ENCODE data around the gene MYF5.
"Not testable (repeated sequence)": the region's sequence is repeated elsewhere in the genome, so short reads cannot be mapped to it uniquely, and the experiment has no call there.

The MYF5 gene

DNA sequence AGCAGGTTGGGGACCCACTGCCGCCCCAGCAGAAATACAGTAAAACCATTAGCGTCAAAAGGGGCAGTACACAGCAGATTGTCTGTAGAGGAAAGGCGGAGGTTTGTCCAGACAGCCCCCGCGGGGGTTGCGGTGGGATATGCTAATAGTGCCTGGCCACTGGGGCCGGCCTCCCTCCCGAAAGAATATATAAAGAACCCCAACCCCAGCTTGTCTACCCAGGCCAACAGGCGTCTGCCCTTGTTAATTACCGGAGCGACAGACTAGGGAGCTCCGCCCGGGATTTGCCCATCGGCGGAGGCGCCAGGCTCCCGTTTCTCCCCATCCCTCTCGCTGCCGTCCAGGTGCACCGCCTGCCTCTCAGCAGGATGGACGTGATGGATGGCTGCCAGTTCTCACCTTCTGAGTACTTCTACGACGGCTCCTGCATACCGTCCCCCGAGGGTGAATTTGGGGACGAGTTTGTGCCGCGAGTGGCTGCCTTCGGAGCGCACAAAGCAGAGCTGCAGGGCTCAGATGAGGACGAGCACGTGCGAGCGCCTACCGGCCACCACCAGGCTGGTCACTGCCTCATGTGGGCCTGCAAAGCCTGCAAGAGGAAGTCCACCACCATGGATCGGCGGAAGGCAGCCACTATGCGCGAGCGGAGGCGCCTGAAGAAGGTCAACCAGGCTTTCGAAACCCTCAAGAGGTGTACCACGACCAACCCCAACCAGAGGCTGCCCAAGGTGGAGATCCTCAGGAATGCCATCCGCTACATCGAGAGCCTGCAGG lies at the start of gene MYF5:
MYF5 (plus strand) TSS at position 217 of the 774 bp plus-strand sequence; CDS start at position 369, 152 bp downstream.
- DNase-seq = no peak

DNA sequence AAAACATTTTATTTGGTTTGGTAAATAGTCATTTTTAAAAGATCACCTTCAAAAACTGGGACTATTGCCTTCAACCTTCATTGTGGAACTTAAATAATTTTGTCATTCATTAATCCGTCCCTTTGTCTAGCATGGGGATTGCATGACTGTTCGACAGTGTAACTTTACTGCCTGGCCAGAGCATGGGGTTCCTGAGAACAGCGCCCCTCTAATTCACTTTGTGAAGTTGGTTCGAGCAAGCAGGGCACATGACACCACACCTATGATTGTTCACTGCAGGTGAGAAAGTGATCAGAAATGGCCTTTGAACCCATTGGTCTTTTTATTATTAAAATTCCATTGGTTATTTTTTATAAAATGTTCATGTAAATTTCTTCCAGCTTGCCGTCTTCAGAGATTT lies 46.5 kb upstream of the MYF5 start:
- no peak for DNase-seq

DNA sequence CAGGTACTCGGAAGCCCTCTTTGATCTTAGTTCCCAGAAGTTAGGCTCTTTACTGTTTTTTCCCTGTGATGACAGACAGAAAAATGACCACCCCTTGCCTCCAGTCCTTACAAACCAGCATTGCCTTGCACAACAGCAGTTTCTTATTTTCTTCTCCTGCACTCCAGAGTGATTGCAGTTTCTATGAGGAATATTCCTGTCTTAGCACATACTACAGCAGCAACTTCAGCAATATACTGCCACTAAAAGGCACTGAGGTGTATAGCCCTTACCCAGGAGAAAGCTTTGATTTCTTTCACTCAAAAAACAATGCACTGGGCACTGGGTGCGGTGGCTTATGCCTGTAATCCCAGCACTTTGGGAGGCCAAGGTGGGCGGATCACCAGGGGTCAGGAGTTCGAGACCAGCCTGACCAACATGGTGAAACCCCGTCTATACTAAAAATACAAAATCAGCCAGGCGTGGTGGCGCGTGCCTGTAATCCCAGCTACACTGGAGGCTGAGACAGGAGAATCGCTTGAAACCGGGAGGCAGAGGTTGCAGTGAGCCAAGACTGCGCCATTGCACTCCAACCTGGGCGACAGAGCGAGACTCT lies 40.6 kb upstream of the MYF5 start:
- not testable (repeated sequence) for DNase-seq

DNA sequence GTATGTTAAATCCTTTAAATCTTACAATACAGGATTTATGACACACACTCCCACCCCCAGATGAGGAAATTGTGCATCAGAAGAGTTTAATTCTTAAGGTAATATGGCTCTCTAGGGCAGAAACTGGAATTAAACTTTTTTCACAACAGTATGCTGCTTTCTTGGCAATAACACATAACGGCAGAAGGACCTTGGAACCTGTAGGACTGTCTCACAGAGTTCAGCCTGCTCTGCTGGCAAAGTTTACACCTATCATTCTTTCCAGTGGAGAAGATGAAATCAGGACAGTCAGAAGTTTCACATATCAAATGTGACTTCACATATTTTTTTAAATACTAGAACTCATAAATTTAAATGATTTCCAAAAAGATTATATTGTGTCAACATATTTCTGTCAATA lies 39.9 kb upstream of the MYF5 start:
- no peak for DNase-seq

DNA sequence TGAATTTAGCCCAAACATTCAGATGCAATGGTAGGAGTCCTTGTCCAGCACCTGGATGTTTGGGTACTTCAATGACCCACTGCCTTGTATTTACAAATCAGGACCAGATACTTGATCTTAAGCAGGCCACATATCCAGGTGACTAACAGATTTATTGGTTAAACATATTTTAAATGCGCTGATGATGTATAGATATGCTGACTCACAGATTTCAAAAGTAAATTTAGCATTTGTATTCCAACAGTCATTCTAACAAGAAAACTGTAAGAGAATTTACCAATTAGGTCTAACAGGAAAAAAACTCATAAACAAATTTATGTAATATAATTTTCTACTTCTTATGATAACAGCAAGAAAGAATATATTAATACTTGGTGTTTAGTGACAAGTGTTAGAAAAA lies 38.7 kb upstream of the MYF5 start:
- DNase-seq = no peak

DNA sequence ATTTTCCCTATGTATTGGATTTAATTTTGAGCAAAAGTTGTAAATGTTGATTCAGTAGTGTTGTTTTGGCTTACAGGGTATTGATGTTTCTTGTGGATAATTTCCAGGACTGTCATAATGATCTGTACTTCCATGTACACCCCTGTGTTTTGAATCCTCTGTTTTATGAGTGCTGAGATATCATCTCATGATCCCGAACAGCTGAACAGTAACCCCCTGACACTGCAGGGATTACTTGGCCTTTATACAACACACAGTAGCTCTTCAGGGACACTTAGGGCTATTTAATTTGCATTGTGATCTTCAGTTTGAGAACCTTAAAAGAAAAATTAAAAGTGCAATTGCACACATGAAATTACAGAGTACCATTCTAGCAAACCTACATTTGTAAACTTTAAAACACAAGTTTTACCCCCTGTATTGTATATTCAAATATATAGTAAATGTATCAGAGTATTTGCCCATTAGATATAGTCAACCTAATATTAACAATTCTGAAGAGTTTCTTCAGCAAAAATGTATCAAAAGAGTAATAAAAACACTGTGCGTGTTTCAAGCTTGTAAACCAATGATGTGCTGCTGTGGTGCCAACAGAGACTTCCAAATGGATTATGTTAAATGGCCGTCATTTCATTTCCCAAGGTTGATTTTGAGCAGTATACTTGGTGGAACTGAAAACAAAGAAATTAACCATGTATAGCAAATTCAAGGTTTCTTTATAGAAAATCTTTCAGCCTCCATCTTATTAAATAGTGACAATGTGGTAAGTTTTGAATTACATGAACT lies 37.2 kb upstream of the MYF5 start:
- DNase-seq = no peak

DNA sequence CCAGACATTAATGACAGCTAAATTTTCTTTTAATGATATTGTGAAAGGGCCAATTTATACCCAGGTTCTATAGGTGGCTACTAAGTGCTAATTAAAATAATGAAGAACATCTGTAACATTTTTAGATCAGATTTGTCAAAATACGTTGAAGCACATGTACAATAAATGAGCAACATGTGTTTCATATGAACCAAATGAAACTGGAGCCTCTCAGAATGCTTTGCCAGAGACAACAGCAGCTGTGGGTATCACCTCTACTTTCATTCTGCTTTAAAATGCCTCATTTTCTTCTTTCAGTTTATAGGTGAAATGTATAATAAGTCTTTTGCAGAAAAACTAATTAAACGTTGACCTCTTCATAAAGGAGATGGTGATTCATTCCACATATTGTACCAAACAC lies 35.4 kb upstream of the MYF5 start:
- DNase-seq = no peak

DNA sequence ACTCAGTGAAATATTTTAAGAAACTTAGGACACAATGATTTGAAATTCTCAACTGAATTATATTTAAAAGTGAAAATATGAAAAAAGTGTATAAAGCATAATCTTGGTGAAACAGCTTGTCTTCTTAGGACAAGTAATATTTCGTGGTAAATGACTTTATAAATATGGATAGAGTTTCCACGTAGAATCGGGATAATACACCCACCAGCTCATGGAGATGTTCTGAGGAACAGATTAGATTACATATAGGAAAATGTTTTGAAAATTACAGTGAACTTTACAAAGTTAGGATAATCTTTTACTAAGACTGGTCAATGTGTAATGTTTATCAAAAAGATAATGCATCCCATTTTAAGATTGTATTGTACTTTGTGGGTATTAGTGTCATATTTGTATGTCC lies 34.9 kb upstream of the MYF5 start:
- DNase-seq = no peak

DNA sequence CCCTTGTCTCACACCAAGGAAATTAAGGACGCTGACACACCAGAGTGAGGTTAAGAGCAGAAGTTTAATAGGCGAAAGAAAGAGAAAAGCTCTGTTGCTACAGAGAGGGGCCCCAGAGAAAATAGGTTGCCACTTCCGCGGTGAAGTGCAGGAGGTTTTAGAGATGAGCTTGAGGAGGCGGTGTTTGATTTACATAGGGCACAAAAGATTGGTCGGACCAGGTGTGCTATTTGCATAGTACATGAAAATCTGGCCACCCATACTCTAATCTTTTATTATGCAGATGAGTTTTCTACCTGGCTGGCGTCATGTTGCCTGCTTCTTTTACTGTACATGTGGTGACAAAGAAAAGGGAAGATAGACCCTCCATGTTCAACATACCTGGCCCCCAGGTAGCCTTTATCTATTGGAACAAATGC lies 32.6 kb upstream of the MYF5 start:
- DNase-seq = no peak

DNA sequence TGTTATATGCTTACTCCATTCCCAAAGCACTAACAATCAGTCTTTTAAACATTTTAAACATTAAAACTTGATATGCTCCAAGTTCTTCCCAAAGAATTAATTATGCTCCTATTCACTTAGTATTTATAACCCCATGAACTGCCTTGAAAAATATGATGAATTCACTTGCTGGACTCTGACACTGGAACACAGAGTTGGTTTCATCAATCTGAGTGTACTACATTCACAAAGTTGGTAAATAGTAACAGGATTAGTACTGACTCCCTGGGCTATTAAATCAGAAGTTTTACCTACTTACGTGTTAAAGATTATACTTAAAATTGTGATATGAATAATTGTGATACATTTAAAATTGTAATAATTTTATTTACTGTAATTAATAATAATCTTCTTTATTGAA lies 26.6 kb upstream of the MYF5 start:
- no peak for DNase-seq

DNA sequence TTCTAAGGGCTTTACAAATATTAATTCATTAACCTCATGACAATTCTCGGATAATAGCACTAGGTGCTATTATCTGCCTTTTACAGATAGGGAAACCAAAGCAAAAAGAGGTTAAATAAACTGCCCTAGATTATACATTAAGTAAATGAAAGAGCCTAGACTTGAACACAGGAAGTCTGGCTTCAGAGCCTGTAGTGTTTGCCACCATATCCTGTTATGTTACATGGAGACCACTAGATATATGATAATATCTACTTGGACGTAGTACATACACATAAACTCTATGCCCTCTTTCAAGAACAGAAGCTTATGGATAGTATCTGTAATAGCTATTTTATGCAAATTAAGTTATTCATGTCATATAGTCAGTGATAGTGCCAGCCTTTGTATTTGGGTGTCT lies 26.2 kb upstream of the MYF5 start:
- DNase-seq = no peak

DNA sequence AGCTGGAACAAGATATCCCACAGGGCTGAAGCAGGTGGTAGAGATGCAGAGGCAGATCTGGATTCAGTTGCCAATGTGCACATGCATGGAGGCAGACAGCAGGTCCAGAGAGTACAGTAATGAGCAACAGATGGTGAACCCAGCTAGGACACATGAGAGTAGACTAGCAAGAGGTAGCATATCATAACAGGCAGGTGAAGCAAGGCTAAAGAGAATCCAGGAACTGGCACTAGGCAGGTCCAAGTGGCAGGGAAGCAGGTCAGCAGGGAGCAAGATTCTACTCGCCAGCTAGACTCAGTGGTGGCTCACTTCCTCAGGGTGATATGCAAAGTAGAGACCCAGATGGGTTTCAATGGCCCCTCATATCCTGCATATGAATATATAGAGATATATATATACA lies 24.6 kb upstream of the MYF5 start:
- no peak for DNase-seq

DNA sequence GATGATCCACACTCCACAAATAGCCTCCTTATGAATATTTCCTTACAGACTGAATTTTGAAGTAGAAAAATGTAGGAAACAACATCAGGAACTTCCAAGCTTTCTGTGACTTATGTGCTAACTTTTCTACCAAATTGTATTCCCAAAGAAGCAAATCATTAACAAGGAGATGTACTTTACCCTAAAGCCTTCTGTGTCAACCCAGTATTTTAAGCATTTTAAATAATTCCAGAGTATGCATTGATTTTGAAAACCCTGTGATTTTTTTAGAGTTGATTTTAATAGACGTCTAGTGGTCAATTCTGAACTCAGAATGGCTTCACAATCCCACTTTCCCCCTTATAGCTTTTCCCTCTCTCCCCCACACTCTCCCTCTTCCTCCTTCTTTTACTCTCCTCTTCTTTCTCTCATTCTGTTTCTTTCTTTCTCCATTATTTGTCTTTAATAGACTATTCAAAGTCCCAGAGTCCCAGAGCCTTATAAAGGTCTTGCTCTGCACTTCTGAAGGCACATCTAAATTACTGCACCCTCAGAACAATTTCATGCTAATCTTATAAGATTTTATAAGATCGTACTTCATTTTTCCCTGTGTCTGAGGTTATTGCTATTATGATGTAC lies 19.3 kb upstream of the MYF5 start:
- DNase-seq = no peak

DNA sequence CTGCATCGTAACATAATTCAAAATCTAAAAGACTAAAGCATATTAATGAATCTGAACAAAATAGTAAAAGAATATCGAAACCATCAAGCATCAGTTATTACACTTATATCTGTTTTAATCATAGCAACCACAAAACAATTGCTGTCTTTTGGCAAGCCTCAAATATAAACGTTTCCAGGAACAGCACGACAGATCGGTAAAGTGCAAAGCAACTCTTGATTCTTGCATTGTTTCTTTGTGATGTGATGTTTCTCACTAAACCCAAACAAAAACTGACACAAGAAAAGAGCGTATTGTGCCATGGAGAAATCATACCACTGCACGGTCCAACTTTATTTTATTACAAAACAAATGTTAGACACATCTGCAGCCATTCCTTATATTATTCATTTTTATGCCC lies 18.5 kb upstream of the MYF5 start:
- DNase-seq = no peak

DNA sequence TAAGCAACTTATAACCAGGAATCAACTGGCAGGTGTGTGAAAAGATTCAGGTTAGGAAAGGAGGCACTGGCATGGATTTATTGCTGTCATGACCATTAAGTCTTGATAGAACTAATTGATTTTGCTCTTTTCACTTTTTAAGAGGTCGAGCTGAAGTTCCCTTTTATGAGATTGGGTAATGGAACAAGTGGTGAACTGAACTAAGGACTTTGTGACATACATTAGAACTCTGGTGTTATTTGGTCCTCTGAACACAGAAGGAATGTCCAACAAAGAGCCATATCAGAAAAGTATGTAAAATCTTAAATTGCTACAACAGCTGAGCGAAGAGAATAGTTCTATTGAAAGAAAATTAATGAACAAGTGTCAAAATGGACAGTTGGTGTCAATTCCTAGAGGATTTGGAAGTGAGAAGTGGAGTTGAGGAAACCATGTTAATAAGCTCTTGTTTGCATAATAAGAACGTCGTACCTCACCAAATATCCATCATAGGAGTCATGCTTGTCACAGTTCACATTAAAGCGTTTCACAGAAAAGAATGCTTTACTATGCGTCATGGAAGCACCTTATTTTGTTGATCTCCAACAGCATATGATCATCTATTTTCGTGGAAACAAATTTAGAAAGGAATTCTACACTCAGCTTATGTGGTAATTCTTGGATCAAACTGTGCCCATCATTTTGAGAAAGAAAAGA lies 17.7 kb upstream of the MYF5 start:
- DNase-seq = no peak

DNA sequence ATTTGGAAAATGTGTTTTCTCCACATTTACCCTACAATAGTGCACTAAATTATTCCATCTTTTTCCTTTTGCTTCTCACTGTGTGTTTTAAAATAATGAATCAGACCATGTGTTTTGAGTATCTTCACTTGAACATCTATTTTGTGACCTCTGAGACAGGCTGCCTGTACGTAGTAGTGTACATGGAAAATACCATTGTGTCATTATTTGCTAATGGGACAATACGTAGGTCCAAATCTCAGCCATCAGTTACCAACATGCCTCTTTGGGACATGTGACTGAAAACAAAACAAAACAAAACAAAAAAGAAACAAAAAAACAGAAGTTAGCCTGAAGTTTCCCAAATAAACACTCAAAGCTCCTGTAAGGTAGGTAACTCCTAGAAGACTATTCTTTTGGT lies 16.4 kb upstream of the MYF5 start:
- DNase-seq = no peak

DNA sequence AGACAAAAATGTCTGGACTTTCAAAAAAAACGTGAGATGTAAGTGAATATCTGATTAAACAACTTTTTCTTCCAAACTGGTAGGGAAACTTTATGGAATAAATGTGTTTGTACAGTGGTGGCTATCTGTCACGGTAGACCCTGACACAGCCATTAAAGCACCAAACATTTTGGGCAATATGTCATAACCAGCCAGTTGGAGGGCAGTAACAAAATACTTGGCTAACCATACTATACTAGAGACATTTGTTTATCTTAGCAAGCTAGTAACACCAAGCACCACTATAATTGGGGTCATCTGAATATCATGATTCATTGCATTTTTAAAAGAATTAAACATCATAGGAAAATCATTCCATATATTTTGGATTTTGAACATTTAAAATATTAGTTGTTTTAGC lies 15.3 kb upstream of the MYF5 start:
- DNase-seq = no peak

DNA sequence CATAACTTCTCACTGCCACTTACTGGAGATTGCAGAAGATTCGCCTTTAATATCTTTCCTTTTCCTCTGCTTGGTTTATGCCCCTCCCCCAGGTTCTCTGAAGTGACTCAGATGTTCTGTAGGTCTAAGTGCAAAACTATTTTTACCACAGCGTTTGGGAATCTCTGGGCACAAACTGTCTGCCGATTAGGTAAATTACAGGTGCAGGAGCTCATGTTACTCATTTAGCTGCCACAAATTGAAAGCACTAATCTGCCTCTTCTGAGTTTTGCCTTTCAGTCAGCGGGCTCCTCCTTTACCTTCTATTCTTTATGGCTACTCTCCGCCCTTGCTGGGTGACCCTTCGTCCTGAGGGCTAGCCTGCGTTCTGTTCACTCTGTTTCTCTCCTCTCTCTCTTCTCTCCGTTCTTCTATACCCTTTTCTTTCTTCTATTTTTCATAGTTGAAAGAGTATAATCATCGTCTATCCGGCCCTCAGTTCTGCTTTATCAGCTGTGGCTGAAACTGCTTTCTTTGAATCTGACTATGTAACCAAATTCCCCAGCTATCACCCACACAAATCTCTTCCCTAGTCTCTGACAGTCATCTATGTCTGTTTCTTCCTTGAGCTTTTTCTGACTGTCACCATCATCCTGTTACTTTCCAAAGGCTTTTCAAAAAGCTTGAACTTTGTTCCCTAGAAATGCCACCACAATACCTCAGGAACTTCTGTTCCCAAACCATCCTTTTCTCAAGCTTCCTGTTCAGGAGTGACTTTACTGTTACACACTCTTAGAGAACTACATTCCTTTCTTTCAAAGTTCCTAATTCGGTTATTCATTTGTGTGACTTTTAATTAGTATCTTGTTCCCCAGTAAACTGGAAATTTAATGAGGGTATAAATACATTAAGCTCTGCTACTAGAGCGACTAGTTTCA lies 13.6 kb upstream of the MYF5 start:
- no peak for DNase-seq

DNA sequence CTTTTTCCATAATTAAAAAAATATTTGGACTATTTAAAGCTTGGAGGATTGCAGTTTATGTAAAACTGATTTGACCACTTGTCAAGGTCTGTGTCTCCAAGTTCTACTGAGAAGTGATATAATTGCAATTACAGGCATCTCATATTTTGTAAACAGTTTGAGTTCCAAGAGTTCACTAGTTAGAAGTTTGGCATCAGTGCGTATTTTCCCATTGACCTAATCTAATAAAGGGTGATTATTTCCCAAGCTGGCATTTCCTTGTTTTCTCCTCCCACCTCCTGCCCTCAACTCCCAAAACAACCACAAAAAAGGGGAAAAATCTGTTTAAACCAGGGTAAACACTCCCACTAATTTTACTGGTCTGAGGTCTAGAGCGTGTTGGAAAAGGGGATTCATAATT lies 12.3 kb upstream of the MYF5 start:
- DNase-seq = no peak

DNA sequence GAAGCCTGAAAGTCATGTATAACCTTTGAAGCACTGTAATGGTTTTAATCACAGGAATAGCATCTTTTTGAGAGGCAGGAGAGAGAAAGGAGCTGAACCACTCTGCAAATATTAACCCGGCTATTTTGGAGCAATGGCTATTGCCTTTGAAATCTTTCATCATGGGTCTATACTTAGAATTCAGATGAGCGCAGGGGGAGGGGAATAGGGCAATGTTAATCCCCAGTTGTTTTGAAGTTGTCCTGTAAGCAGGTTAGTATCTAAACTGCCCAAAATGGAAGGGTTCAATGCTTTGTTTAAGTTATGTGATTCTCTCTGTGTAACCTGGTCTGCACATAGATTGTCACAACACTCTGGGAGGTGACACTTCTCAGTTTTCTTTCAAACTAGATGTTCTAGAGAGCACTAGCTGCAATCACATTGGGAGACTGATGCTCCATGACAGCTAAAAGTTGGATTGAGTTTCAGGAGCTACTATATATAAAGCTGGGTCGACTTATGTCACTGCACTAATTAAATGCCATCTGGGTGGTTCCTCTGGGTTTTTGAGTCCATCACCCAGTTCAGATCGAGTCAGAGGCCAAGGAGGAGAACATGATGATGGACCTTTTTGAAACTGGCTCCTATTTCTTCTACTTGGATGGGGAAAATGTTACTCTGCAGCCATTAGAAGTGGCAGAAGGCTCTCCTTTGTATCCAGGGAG lies 9.4 kb upstream of the MYF5 start, which contains the start of gene MYF6:
MYF6 (plus strand) TSS at position 509 of the 704 bp plus-strand sequence; CDS start at position 595, 86 bp downstream.
- DNase-seq = no peak

DNA sequence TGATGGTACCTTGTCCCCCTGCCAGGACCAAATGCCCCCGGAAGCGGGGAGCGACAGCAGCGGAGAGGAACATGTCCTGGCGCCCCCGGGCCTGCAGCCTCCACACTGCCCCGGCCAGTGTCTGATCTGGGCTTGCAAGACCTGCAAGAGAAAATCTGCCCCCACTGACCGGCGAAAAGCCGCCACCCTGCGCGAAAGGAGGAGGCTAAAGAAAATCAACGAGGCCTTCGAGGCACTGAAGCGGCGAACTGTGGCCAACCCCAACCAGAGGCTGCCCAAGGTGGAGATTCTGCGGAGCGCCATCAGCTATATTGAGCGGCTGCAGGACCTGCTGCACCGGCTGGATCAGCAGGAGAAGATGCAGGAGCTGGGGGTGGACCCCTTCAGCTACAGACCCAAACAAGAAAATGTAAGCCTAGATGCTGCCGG lies 8.9 kb upstream of the MYF5 start:
- DNase-seq = no peak
